MM.1S (cell line): ENCODE results near the gene PLXNA2.

ENCODE experiments used
- EZH2 ChIP-seq: fragments of 300-600 bp; sonication (generic); optimal IDR thresholded peaks from 2 replicates; pipeline ENCODE3; 2017; ENCODE audit warnings: low read depth, mild to moderate bottlenecking, antibody characterized with exemption, low read length, mixed read lengths
- TF ChIP-seq, protein P1 (sequence below): fragments of 300-600 bp; sonication (generic); IDR thresholded peaks from 2 replicates; pipeline ENCODE4 v1.5.1; 2016; ENCODE audit warnings: antibody characterized with exemption, low read length, mixed read lengths

DNA sequence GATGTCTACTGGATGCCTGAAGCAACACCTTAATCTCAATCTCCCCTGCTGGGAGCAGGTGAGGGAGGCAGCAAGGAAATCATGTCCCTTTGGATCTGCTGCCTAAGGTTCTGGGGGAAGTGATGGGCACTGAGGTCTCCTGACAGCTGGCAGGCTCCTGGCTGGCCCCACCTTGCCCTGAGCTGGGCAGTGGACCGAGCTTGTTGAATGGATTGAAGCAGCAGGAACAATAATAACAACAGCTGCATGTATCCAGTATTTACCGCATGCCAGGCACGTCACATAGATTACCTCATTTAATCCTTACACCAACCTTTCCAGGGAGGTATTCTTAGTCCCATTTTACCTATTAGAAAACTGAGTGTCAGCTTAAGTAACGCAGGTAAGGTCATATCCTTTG, 133.9 kb downstream of the PLXNA2 start:
- no peak for TF ChIP-seq EZH2
- TF ChIP-seq, protein P1, sequence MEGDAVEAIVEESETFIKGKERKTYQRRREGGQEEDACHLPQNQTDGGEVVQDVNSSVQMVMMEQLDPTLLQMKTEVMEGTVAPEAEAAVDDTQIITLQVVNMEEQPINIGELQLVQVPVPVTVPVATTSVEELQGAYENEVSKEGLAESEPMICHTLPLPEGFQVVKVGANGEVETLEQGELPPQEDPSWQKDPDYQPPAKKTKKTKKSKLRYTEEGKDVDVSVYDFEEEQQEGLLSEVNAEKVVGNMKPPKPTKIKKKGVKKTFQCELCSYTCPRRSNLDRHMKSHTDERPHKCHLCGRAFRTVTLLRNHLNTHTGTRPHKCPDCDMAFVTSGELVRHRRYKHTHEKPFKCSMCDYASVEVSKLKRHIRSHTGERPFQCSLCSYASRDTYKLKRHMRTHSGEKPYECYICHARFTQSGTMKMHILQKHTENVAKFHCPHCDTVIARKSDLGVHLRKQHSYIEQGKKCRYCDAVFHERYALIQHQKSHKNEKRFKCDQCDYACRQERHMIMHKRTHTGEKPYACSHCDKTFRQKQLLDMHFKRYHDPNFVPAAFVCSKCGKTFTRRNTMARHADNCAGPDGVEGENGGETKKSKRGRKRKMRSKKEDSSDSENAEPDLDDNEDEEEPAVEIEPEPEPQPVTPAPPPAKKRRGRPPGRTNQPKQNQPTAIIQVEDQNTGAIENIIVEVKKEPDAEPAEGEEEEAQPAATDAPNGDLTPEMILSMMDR = no peak
